Forelimb muscle (tissue), 1 donor: ENCODE measurements around the gene SEPTIN10. TPM values are rescaled to one million over a fixed set of nuclear protein-coding genes. Genes with fewer than 3 reads are reported as not detected.

ENCODE experiments used
- DNase-seq: peaks from one replicate; pipeline ENCODE4 v3.0.0-alpha.2; 2013; ENCODE audit warnings: low read depth
- polyA plus RNA-seq: library from polyadenylated mRNA; unstranded; fragments of 120-200 nt; gene quantifications from one replicate; pipeline ENCODE4 v1.2.1, GENCODE V29; 2013; ENCODE audit not compliant: insufficient read length

Gene SEPTIN10
- polyA plus RNA-seq, 1 donor: 75.9 TPM

DNA sequence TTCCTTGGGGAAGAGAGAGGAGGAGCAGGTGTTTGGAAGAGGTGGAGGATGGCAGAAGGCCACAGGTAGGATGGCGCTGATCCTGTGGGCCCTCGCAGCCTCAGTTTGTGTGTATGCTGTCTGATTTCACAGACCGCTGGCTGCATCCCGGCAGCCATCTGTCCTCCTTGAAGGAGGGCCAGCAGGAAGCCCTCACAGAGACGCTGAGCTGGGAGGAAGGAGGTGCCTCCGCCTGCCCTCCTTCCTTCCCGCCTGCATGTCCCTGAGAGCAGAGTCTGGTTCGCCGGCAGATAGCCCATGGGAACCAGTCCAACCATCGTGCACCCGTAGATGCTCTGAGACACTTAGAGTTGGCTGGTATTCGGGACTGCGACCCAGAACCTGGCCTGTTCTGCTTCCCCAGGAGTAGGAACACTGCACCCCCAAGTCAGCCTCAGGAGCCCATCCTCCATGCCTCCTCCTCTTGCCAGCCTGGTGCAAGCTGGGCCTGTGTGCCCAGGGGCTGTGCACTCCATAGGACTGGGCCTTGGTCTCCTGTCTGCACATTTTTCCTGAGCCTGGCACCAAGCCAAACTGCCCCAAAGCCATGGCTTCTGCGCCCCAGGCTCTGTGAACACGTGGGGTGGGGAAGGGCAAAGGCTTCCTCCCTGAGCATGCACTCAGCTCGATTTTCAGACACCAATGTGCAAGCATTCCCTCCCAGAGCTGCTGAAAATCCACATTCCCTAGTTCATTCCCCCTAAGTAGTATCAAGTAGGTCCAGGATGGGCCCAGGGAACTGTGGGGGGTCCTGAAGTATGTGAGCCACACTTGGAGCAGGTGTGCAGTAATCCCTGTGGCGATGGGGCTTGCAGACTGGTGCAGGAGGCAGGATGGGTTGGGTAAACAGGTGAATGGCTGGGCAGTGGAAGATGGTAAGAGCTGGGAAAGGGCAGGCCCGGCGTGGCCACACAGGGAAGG lies 115.6 kb downstream of the SEPTIN10 start:
- no peak for DNase-seq

DNA sequence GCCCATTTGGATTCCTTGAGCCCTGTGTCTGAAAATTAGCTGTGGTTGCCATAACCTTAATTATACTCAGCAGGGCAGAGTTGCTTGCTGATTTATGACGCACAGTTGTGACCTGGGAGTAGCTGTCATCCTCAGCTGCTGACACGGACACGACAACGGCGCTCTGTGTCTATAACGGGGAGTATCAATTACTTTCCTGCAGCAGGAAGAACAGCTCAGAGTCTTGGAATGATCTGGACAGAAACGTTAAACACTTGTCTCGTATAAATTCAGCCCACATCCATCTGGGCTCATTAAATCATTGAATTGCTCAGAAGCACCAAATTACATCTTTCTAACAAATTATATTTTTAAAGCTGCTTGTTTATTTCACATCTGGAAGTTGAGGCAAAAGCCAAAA lies 116.3 kb downstream of the SEPTIN10 start:
- no peak for DNase-seq

DNA sequence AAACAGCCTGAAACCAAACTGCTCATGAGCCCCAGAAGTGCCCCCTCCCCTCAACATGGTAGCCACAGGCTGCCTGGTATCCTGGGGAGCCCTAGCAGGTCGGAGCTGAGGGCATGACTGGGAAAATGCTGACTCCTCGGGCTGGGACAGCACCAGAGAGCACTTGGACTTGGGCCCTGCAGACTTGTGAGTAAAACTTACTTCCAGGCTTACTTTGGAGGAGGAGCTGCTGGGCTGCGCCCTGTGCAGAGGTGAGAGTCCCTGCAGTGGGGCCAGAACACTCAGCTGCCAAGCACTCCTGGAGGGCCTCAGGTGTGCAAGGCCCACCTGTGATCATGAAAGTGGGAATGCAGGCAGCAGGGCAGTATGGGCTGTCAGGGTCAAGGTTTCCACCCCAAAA lies 119.4 kb downstream of the SEPTIN10 start:
- no peak for DNase-seq

DNA sequence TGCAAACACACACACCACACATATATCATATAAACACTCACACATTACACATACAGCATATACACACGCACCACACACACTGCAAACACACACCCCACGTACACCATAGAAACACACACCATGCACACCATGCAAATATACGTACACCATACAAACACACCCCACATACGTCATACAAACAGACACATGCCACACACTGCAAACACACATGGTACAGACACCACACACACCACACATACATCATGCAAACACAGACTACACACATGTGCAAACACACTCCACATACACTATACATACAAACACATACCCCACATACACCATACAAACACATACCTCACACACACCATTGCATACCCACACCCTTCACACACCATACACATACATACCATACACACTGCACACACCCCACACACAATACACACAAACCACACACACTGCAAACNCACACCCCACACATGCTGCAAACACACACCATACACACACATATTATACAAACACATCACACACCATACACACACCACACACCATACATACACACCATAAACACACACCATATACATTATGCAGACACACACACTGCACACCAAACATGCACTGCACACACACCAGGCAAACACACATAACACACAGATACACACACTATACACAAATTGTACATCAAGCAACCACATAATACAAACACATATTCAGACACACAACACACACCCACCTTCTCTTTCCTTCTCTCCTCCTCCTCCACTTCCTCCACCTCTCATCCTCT lies 120.4 kb downstream of the SEPTIN10 start:
- no peak for DNase-seq

Other genes with a start within 250 kb of the SEPTIN10 start
- gene SOWAHC, start 398 bp upstream of the SEPTIN10 start, polyA plus RNA-seq: 6.4 TPM
- 33.5 TPM for gene RGPD5, start 180.3 kb upstream of the SEPTIN10 start, polyA plus RNA-seq